IMR-90 (cell line): ENCODE results near the gene MAFG. TPM values are rescaled to one million over a fixed set of nuclear protein-coding genes. Genes with fewer than 3 reads are reported as not detected.

ENCODE experiments used
- ATAC-seq: fragments of 200-7000 bp; cut with Tn5 transposase; 2 replicates; pipeline ENCODE4 v1.9.1; 2020; ENCODE audit warnings: low read depth, mild to moderate bottlenecking, moderate library complexity
- BruUV-seq: library from RNA; stranded (reverse); fragments of 400-500 nt; replicated peaks from 2 replicates; lab custom pipeline; 2021; lab: Mats Ljungman, UMichigan
- CTCF ChIA-PET: fragments of 300-600 bp; formaldehyde crosslinking; extraction: SDS; loops from one replicate; lab custom pipeline; 2021; ENCODE audit warnings: antibody characterized with exemption; lab: Yijun Ruan, JAX
- POLR2A ChIA-PET: fragments of 300-600 bp; sonication (Branson Sonifier 250); formaldehyde crosslinking; loops from one replicate; lab custom pipeline; 2022; ENCODE audit warnings: antibody characterized with exemption; ENCODE audit not compliant: unreplicated experiment; lab: Charles Lee
- DNase-seq: peaks from one replicate; pipeline ENCODE4 v3.0.0; 2013
- H2AFZ ChIP-seq: replicated peaks from 2 replicates; pipeline ENCODE3; 2013; ENCODE audit warnings: low read length, mild to moderate bottlenecking; ENCODE audit not compliant: poor library complexity
- H2AK5ac ChIP-seq: 2 replicates; pipeline ENCODE4 v1.6.1; 2013; ENCODE audit warnings: low read depth, low read length, inconsistent platforms
- H2AK9ac ChIP-seq: replicated peaks from 2 replicates; pipeline ENCODE3; 2013; ENCODE audit warnings: mild to moderate bottlenecking, low read depth, low read length, moderate library complexity; ENCODE audit not compliant: poor library complexity
- H2BK120ac ChIP-seq: 2 replicates; pipeline ENCODE4 v1.6.1; 2013; ENCODE audit warnings: low read depth, low read length, inconsistent platforms
- H2BK15ac ChIP-seq: 3 replicates; pipeline ENCODE4 v1.6.1; 2013; ENCODE audit warnings: low read depth, low read length, inconsistent platforms
- H2BK20ac ChIP-seq: 2 replicates; pipeline ENCODE4 v1.6.1; 2013; ENCODE audit warnings: low read depth, mild to moderate bottlenecking, inconsistent platforms, low read length, moderate library complexity
- H2BK5ac ChIP-seq: 2 replicates; pipeline ENCODE4 v1.6.1; 2013; ENCODE audit warnings: mild to moderate bottlenecking, low read depth, low read length, inconsistent platforms; ENCODE audit not compliant: poor library complexity, severe bottlenecking
- H3K14ac ChIP-seq: replicated peaks from 2 replicates; pipeline ENCODE4 v1.6.1; 2013; ENCODE audit warnings: low read depth, low read length, inconsistent platforms
- H3K18ac ChIP-seq: 2 replicates; pipeline ENCODE4 v1.6.1; 2013; ENCODE audit warnings: low read depth, low read length, control low read depth
- H3K23ac ChIP-seq: 2 replicates; pipeline ENCODE4 v1.6.1; 2013; ENCODE audit warnings: low read depth, low read length, inconsistent platforms
- H3K27ac ChIP-seq: 2 replicates; pipeline ENCODE4 v1.5.1; 2013; ENCODE audit warnings: mild to moderate bottlenecking, control low read depth, low read length; ENCODE audit not compliant: insufficient read depth
- H3K27me3 ChIP-seq: 2 replicates; pipeline ENCODE4 v1.6.1; 2013; ENCODE audit warnings: low read length; ENCODE audit not compliant: control insufficient read depth, insufficient read depth
- H3K36me3 ChIP-seq: 2 replicates; pipeline ENCODE4 v1.6.1; 2013; ENCODE audit warnings: low read length, mixed read lengths; ENCODE audit not compliant: control insufficient read depth, insufficient read depth
- H3K4ac ChIP-seq: 2 replicates; pipeline ENCODE4 v1.6.1; 2013; ENCODE audit warnings: low read depth, low read length, inconsistent platforms
- H3K4me1 ChIP-seq: 2 replicates; pipeline ENCODE4 v1.6.1; 2013; ENCODE audit warnings: low read length, mixed read lengths; ENCODE audit not compliant: control insufficient read depth, insufficient read depth
- H3K4me2 ChIP-seq: 2 replicates; pipeline ENCODE4 v1.6.1; 2013; ENCODE audit warnings: low read depth, mild to moderate bottlenecking, control low read depth, low read length, moderate library complexity
- H3K4me3 ChIP-seq: 2 replicates; pipeline ENCODE4 v1.5.1; 2013; ENCODE audit warnings: low read depth, mild to moderate bottlenecking, control low read depth, low read length, moderate library complexity; ENCODE audit not compliant: insufficient read depth
- H3K56ac ChIP-seq: 2 replicates; pipeline ENCODE4 v1.6.1; 2013; ENCODE audit warnings: low read length, inconsistent platforms; ENCODE audit not compliant: insufficient read depth; ENCODE audit errors: extremely low read depth
- H3K79me1 ChIP-seq, 2 experiments: 2 replicates each; pipeline ENCODE4 v1.6.1; 2013; ENCODE audit warnings: low read length in 2 of 2, inconsistent platforms in 1 of 2, low read depth in 1 of 2
- H3K9ac ChIP-seq: 2 replicates; pipeline ENCODE4 v1.6.1; 2013; ENCODE audit warnings: low read depth, low read length, control low read depth
- H3K9me1 ChIP-seq: 2 replicates; pipeline ENCODE4 v1.6.1; 2013; ENCODE audit warnings: low read length, inconsistent platforms; ENCODE audit not compliant: insufficient read depth
- H3K9me3 ChIP-seq: 2 replicates; pipeline ENCODE4 v1.6.1; 2013; ENCODE audit warnings: low read length; ENCODE audit not compliant: control insufficient read depth, insufficient read depth
- H4K20me1 ChIP-seq: 2 replicates; pipeline ENCODE4 v1.6.1; 2013; ENCODE audit warnings: low read length, inconsistent platforms; ENCODE audit not compliant: insufficient read depth
- H4K5ac ChIP-seq: 2 replicates; pipeline ENCODE4 v1.6.1; 2013; ENCODE audit warnings: mild to moderate bottlenecking, low read depth, low read length, control low read depth
- H4K8ac ChIP-seq, 2 experiments: 2 replicates each; pipeline ENCODE4 v1.6.1; 2013; ENCODE audit warnings: low read depth in 2 of 2, low read length in 2 of 2, control low read depth in 1 of 2, inconsistent platforms in 1 of 2
- H4K91ac ChIP-seq: 2 replicates; pipeline ENCODE4 v1.6.1; 2013; ENCODE audit warnings: low read depth, low read length, inconsistent platforms; ENCODE audit not compliant: insufficient read depth
- CTCF ChIP-seq: conservative IDR thresholded peaks from 2 replicates; pipeline ENCODE4 v1.5.1; 2012; ENCODE audit warnings: mild to moderate bottlenecking, low read depth, low read length, improper control_type of control experiment
- FOS ChIP-seq: fragments of 150-350 bp; IDR thresholded peaks from 2 replicates; pipeline ENCODE4 v1.6.1; 2016; ENCODE audit warnings: low read depth, low read length
- MAFK ChIP-seq: IDR thresholded peaks from 2 replicates; pipeline ENCODE4 v1.6.1; 2012; ENCODE audit warnings: low read depth, low read length, improper control_type of control experiment
- RCOR1 ChIP-seq: IDR thresholded peaks from 2 replicates; pipeline ENCODE4 v1.6.1; 2012; ENCODE audit warnings: mild to moderate bottlenecking, low read length, improper control_type of control experiment; ENCODE audit not compliant: insufficient replicate concordance
- RFX5 ChIP-seq: IDR thresholded peaks from 2 replicates; pipeline ENCODE4 v1.8.0; 2012; ENCODE audit warnings: low read depth, mild to moderate bottlenecking, low read length, moderate library complexity
- WGBS, 2 experiments: methylation state at CpG; one replicate each; pipeline versions ENCODE4 v1.1.5 to v1.1.7; 2013; ENCODE audit warnings: missing lambda C conversion rate in 2 of 2; ENCODE audit not compliant: insufficient read length in 1 of 2; ENCODE audit errors: extremely low coverage in 2 of 2; 5-methylcytosine and 5-hydroxymethylcytosine counted together
- dilution Hi-C: fragments of 300-500 bp; cut with HindIII; formaldehyde crosslinking; loops from one replicate; pipeline ENCODE4 v1.14.3; 2018; ENCODE audit warnings: low sequenced_read_pairs; ENCODE audit not compliant: unreplicated experiment
- in situ Hi-C: fragments of 300-500 bp; cut with MboI; formaldehyde crosslinking; loops from 3 replicates; pipeline ENCODE4 v1.14.3; 2019; ENCODE audit warnings: low sequenced_read_pairs, inconsistent platforms, mixed read lengths
- intact Hi-C: fragments of 100-400 bp; cut with micrococcal nuclease; formaldehyde crosslinking; loops from 2 replicates; pipeline ENCODE4 v1.10.0; 2022
- polyA plus RNA-seq, 3 experiments: library from polyadenylated mRNA; depleted of rRNA; stranded (reverse); fragments of >200 nt; gene quantifications; 2 replicates each; pipeline ENCODE4 v1.2.3, GENCODE V29; 2012; ENCODE audit warnings: low replicate concordance in 1 of 3
- total RNA-seq: library from RNA; depleted of rRNA; stranded (reverse); fragments of >200 nt; gene quantifications from 2 replicates; pipeline ENCODE4 v1.2.3, GENCODE V29; 2012

The MAFG gene
- total and polyA plus RNA-seq, 2 of the 4 experiments (the other 2 are of a cell fraction): 6.1 to 15.4 TPM

- no peak overlapping the region for H4K5ac ChIP-seq
- no peaks in the 10 kb centered on the region for H3K9me1 ChIP-seq
- no peak overlapping the region for H3K27ac ChIP-seq
- no peak overlapping the region for H3K9ac ChIP-seq
- H2BK5ac ChIP-seq: no peak overlapping the region
- peaks cover 49 to 68% of the 10 kb centered on the region in 2 experiments for H3K79me1 ChIP-seq
- no peaks in the 10 kb centered on the region for H3K27me3 ChIP-seq
- intact Hi-C loops (no loop called here), in situ Hi-C loops (no loop called here), dilution Hi-C loops (no loop called here)
- no peak for ATAC-seq
- H3K4ac ChIP-seq: no peak overlapping the region
- peaks cover 20% of the 10 kb centered on the region for H4K20me1 ChIP-seq
- no peaks in the 10 kb centered on the region for H3K4me1 ChIP-seq
- no peaks in the 10 kb centered on the region for H3K9me3 ChIP-seq
- POLR2A ChIA-PET: no interaction called here
- peaks cover 58% of the 10 kb centered on the region for H3K36me3 ChIP-seq
- no peak overlapping the region for H3K14ac ChIP-seq
- no peak overlapping the region for H2AK9ac ChIP-seq
- no peak overlapping the region for H2BK20ac ChIP-seq
- H2BK120ac ChIP-seq: no peak overlapping the region
- no peak overlapping the region for H3K56ac ChIP-seq
- CTCF ChIA-PET: no interaction called here
- no TSS peak for BruUV-seq
- 100% methylated on average over 2 of the region's 5 CpGs; no CpG with 5 or more reads in 1 of the 2 experiments for WGBS, 2 experiments
- H3K18ac ChIP-seq: no peak overlapping the region
- H3K4me3 ChIP-seq: no peak overlapping the region
- H2AK5ac ChIP-seq: no peak overlapping the region
- no peak overlapping the region for H3K23ac ChIP-seq
- H2BK15ac ChIP-seq: no peak overlapping the region
- TF ChIP-seq RFX5: no peak
- no peak for TF ChIP-seq RCOR1
- no peak for TF ChIP-seq MAFK
- no peak for TF ChIP-seq FOS
- no peak for TF ChIP-seq CTCF
- no peak overlapping the region for H3K4me2 ChIP-seq
- DNase-seq: no peak
- H2AFZ ChIP-seq: no peak overlapping the region
- H4K91ac ChIP-seq: no peak overlapping the region
- H4K8ac ChIP-seq: no peak overlapping the region
Measured at GRCh38 chr17:81884968-81885367, 42.6 kb downstream of the MAFG start.
